Neural progenitor cell (in vitro differentiated cells): ENCODE results near the gene SFSWAP.

Experiments
- EZH2 ChIP-seq: fragments of 200-600 bp; sonication (generic); IDR thresholded peaks from 2 replicates; pipeline ENCODE4 v1.6.1; 2017; ENCODE audit warnings: antibody characterized with exemption, mild to moderate bottlenecking, moderate library complexity
- TF ChIP-seq, protein P1 (sequence below): fragments of 200-600 bp; sonication (generic); IDR thresholded peaks from 2 replicates; pipeline ENCODE4 v1.5.1; 2017; ENCODE audit warnings: antibody characterized with exemption, mild to moderate bottlenecking

DNA sequence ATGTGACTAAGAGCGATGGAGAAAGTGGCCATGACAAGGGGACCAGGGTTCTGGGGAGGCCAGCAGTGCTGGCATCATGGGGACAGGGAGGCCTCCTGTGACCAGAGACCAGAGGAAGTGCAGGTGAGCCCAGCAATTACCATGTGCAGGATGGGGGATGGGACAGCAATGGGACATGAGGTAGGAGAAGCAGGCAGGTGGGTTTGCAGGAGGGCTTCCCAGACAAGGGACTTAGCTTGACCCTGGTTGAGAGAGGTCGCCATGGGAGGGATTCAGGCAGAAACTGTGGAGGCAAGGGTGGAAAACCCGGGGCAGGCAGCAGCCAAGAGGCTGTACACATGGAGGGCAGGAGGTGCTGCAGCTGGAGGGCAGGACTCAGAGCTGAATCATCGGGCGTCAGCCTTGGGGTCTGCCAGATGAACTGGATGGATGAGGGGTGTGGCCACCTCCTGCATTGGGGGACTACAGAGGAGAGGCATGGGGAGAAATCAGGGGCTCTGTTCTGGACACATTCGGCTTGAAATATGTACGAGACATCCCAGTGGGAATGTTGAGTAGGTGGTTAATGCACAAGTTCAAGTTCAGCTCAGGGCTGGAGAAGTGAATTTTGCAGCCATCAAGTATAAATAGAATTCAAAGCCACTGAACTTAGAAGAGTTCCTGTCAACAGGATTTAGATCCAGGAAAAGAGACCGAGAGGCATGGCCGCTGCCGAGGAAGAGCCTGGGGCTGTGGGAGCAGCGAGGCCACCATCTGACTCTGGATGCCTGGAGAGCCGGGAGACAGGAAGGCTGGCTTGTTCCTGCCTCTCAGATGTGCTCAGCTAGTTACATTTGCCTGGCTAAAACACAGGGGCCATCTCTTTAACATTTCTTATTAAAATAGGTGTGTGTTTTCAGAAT is 36.6 kb downstream of the SFSWAP start:
- TF ChIP-seq, protein P1, sequence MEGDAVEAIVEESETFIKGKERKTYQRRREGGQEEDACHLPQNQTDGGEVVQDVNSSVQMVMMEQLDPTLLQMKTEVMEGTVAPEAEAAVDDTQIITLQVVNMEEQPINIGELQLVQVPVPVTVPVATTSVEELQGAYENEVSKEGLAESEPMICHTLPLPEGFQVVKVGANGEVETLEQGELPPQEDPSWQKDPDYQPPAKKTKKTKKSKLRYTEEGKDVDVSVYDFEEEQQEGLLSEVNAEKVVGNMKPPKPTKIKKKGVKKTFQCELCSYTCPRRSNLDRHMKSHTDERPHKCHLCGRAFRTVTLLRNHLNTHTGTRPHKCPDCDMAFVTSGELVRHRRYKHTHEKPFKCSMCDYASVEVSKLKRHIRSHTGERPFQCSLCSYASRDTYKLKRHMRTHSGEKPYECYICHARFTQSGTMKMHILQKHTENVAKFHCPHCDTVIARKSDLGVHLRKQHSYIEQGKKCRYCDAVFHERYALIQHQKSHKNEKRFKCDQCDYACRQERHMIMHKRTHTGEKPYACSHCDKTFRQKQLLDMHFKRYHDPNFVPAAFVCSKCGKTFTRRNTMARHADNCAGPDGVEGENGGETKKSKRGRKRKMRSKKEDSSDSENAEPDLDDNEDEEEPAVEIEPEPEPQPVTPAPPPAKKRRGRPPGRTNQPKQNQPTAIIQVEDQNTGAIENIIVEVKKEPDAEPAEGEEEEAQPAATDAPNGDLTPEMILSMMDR = no peak
- no peak for TF ChIP-seq EZH2
